OCI-LY1 (cell line): Measurements from ENCODE around the gene LRP2BP.

ENCODE experiments used
- H2AFZ ChIP-seq: fragments of 200-600 bp; sonication (generic), shearing (Covaris generic); 2 replicates; pipeline ENCODE4 v1.6.0; 2014; ENCODE audit warnings: antibody characterized with exemption, mild to moderate bottlenecking, low read length
- H3F3A ChIP-seq: fragments of 200-600 bp; sonication (generic), shearing (Covaris generic); 2 replicates; pipeline ENCODE4 v1.6.0; 2014; ENCODE audit warnings: mild to moderate bottlenecking, antibody characterized with exemption, low read length, moderate library complexity; ENCODE audit not compliant: insufficient read depth
- H3K27ac ChIP-seq: fragments of 200-600 bp; sonication (generic); 2 replicates; pipeline ENCODE4 v1.5.1; 2014; ENCODE audit warnings: low read length, mixed run types, mild to moderate bottlenecking, low read depth; ENCODE audit not compliant: poor library complexity, severe bottlenecking
- H3K27me3 ChIP-seq: fragments of 200-600 bp; sonication (generic); 2 replicates; pipeline ENCODE4 v1.6.0; 2014; ENCODE audit warnings: antibody characterized with exemption, mild to moderate bottlenecking, low read length, moderate library complexity; ENCODE audit not compliant: insufficient read depth
- H3K36me3 ChIP-seq: fragments of 200-600 bp; sonication (generic); 2 replicates; pipeline ENCODE4 v1.6.1; 2014; ENCODE audit warnings: mild to moderate bottlenecking, antibody characterized with exemption, low read length, moderate library complexity, mixed read lengths; ENCODE audit not compliant: insufficient read depth
- H3K4me1 ChIP-seq: fragments of 200-600 bp; sonication (generic); 2 replicates; pipeline ENCODE4 v1.5.1; 2014; ENCODE audit warnings: mild to moderate bottlenecking, low read length, moderate library complexity; ENCODE audit not compliant: insufficient read depth, severe bottlenecking
- H3K4me2 ChIP-seq: fragments of 200-600 bp; sonication (generic), shearing (Covaris generic); 2 replicates; pipeline ENCODE4 v1.6.1; 2014; ENCODE audit warnings: low read length
- H3K4me3 ChIP-seq: fragments of 200-600 bp; sonication (generic); 2 replicates; pipeline ENCODE4 v1.5.1; 2014; ENCODE audit warnings: low read length, low read depth, mild to moderate bottlenecking, mixed read lengths; ENCODE audit not compliant: poor library complexity, severe bottlenecking
- H3K79me2 ChIP-seq: fragments of 200-600 bp; shearing (Covaris generic); 2 replicates; pipeline ENCODE4 v1.6.1; 2016; ENCODE audit warnings: mixed run types, low read length, mixed read lengths; ENCODE audit not compliant: insufficient read depth
- H3K9ac ChIP-seq: fragments of 200-600 bp; sonication (generic), shearing (Covaris generic); 2 replicates; pipeline ENCODE4 v1.6.1; 2014; ENCODE audit warnings: mild to moderate bottlenecking, low read length, mixed read lengths
- H3K9me2 ChIP-seq: fragments of 200-600 bp; sonication (generic), shearing (Covaris generic); 2 replicates; pipeline ENCODE4 v1.6.1; 2014; ENCODE audit warnings: low read depth, mild to moderate bottlenecking, low read length, mixed read lengths
- H3K9me3 ChIP-seq: fragments of 200-600 bp; shearing (Covaris generic); 2 replicates; pipeline ENCODE4 v1.6.1; 2014; ENCODE audit warnings: low read length, mixed read lengths
- H4K20me1 ChIP-seq: fragments of 200-600 bp; sonication (generic), shearing (Covaris generic); 2 replicates; pipeline ENCODE4 v1.6.0; 2016; ENCODE audit warnings: mild to moderate bottlenecking, low read length; ENCODE audit not compliant: insufficient read depth
- EZH2 ChIP-seq: fragments of 200-600 bp; sonication (generic), shearing (Covaris generic); IDR thresholded peaks from 2 replicates; pipeline ENCODE4 v1.8.0; 2017; ENCODE audit warnings: borderline replicate concordance, mixed run types, mild to moderate bottlenecking, antibody characterized with exemption, low read length, moderate library complexity, mixed read lengths
- TF ChIP-seq, protein P1 (sequence below): fragments of 200-600 bp; sonication (generic), shearing (Covaris generic); IDR thresholded peaks from 2 replicates; pipeline ENCODE4 v1.5.1; 2017; ENCODE audit warnings: mild to moderate bottlenecking, antibody characterized with exemption, low read length, moderate library complexity, mixed read lengths

LRP2BP gene

DNA sequence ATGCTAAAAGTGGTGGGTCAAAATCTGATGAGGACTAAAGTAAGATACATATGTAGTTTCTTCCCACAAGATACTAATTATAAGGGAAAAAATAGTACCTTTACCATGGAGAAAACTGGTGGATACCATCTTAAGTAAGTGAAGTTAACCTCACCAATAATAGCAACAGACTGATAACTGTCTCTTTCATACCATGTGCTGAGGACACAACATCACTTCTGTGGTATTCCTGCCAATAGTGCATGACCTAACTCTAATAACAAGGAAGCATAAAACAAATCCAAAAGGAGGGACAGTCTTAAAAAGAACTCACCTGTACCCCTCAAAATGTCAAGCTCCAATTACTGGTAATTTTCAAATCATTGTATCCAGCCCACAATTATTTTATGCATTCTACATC lies 21.2 kb upstream of the LRP2BP start:
- H4K20me1 ChIP-seq: no peaks in the 10 kb centered on the region
- no peak overlapping the region for H3K27ac ChIP-seq
- H3K79me2 ChIP-seq: no peaks in the 10 kb centered on the region
- no peak overlapping the region for H3K4me2 ChIP-seq
- no peak overlapping the region for H2AFZ ChIP-seq
- no peak overlapping the region for H3K9ac ChIP-seq
- no peak for TF ChIP-seq EZH2
- TF ChIP-seq, protein P1, sequence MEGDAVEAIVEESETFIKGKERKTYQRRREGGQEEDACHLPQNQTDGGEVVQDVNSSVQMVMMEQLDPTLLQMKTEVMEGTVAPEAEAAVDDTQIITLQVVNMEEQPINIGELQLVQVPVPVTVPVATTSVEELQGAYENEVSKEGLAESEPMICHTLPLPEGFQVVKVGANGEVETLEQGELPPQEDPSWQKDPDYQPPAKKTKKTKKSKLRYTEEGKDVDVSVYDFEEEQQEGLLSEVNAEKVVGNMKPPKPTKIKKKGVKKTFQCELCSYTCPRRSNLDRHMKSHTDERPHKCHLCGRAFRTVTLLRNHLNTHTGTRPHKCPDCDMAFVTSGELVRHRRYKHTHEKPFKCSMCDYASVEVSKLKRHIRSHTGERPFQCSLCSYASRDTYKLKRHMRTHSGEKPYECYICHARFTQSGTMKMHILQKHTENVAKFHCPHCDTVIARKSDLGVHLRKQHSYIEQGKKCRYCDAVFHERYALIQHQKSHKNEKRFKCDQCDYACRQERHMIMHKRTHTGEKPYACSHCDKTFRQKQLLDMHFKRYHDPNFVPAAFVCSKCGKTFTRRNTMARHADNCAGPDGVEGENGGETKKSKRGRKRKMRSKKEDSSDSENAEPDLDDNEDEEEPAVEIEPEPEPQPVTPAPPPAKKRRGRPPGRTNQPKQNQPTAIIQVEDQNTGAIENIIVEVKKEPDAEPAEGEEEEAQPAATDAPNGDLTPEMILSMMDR: no peak
- H3K4me1 ChIP-seq: peaks cover 11% of the 10 kb centered on the region
- no peaks in the 10 kb centered on the region for H3K27me3 ChIP-seq
- no peaks in the 10 kb centered on the region for H3K9me3 ChIP-seq
- H3K36me3 ChIP-seq: peaks cover 72% of the 10 kb centered on the region
- no peaks in the 10 kb centered on the region for H3K9me2 ChIP-seq
- H3F3A ChIP-seq: no peaks in the 10 kb centered on the region
- no peak overlapping the region for H3K4me3 ChIP-seq

DNA sequence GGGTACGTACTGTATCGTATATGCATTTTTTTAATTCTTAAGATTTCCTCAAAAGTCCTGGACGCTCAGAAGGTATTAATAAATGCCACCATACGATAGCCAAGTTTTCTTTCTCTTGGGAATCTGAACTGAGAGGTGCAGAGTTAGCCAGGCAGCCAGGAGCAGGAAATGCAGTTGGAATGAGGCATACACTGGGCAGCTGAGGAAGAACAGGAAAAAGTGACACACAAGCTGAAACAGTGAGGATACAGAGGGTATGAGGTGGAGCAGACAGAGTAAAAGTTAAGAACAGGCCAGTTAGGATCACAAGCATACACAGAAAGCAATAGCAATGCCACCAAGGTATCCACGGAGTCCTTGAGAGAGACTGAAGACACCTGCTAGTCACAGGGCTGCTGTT lies 16.7 kb upstream of the LRP2BP start:
- no peak overlapping the region for H3K4me2 ChIP-seq
- no peak overlapping the region for H2AFZ ChIP-seq
- no peaks in the 10 kb centered on the region for H3K9me3 ChIP-seq
- no peaks in the 10 kb centered on the region for H3K79me2 ChIP-seq
- no peaks in the 10 kb centered on the region for H3K9me2 ChIP-seq
- H3K4me1 ChIP-seq: peaks cover 11% of the 10 kb centered on the region
- no peak overlapping the region for H3K9ac ChIP-seq
- no peaks in the 10 kb centered on the region for H4K20me1 ChIP-seq
- H3K36me3 ChIP-seq: peaks cover 54% of the 10 kb centered on the region
- H3K4me3 ChIP-seq: no peak overlapping the region
- TF ChIP-seq, protein P1: no peak
- no peaks in the 10 kb centered on the region for H3K27me3 ChIP-seq
- H3K27ac ChIP-seq: no peak overlapping the region
- no peaks in the 10 kb centered on the region for H3F3A ChIP-seq

GRCh38 chr4:185411849-185412248 lies 16.1 kb upstream of the LRP2BP start:
- H3F3A ChIP-seq: no peaks in the 10 kb centered on the region
- no peak overlapping the region for H3K4me3 ChIP-seq
- H4K20me1 ChIP-seq: no peaks in the 10 kb centered on the region
- H3K27ac ChIP-seq: no peak overlapping the region
- no peak overlapping the region for H3K9ac ChIP-seq
- H3K9me2 ChIP-seq: no peaks in the 10 kb centered on the region
- H3K4me2 ChIP-seq: no peak overlapping the region
- H3K79me2 ChIP-seq: no peaks in the 10 kb centered on the region
- no peak overlapping the region for H2AFZ ChIP-seq
- peaks cover 48% of the 10 kb centered on the region for H3K36me3 ChIP-seq
- TF ChIP-seq EZH2: no peak
- TF ChIP-seq, protein P1: no peak
- H3K9me3 ChIP-seq: no peaks in the 10 kb centered on the region
- peaks cover 11% of the 10 kb centered on the region for H3K4me1 ChIP-seq
- H3K27me3 ChIP-seq: no peaks in the 10 kb centered on the region
